Activated CD4-positive, alpha-beta T cell treated with anti-CD3 and anti-CD28 coated beads, Interleukin-2, amount 50 U/mL, for 4 hours (primary cell): ENCODE results near the gene FGGY.
"Not testable (repeated sequence)": the region's sequence is repeated elsewhere in the genome, so short reads cannot be mapped to it uniquely, and the experiment has no call there.

Experiments used
- DNase-seq, 2 experiments: peaks; one replicate each; pipeline ENCODE4 v3.0.0-alpha.2; 2020

FGGY gene

DNA sequence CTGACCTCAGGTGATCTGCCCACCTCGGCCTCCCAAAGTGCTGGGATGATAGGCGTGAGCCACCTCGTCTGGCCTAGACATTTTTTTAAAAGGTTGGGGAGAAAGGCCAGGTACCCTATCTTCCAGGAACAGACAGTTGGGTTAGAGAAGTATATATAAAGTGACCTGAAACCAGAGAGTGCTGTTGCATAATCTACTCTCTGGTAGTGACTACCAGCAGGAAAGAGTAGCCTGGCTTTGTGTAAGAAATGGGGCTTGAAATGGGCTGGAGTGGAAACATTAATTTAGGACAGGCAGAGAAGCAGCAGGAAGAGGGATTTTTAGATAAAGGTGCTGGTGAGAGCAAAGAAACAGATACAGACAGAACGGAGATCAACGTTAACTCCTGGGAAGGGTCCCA lies 392.1 kb downstream of the FGGY start:
- DNase-seq: no peak

- DNase-seq: no peak
Measured at GRCh38 chr1:59689730-59690129, 392.8 kb downstream of the FGGY start.

GRCh38 chr1:59690171-59690930 lies 393.5 kb downstream of the FGGY start:
- DNase-seq: no peak

DNA sequence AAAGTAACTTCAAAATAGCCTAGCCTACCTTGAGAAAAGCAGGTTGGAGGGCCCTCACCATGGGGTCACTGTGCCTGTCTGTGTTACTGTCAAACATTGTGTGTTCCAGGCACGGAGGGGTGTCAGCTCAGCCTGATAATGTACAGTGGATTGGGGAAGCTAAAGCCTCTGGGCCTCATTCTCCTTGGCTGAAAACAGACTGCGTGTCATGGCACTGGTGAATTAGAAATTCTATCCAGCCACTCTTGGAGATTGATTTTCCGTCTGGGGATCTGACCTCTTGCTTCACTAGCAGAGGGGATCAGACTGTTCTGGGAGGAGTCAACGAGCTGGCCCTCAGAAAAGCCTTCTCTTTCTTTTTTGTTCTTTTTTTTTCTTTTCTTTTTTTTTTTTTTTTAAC lies 394.4 kb downstream of the FGGY start:
- no peak for DNase-seq

- no peak for DNase-seq
Measured at GRCh38 chr1:59692591-59692990, 395.7 kb downstream of the FGGY start.

DNA sequence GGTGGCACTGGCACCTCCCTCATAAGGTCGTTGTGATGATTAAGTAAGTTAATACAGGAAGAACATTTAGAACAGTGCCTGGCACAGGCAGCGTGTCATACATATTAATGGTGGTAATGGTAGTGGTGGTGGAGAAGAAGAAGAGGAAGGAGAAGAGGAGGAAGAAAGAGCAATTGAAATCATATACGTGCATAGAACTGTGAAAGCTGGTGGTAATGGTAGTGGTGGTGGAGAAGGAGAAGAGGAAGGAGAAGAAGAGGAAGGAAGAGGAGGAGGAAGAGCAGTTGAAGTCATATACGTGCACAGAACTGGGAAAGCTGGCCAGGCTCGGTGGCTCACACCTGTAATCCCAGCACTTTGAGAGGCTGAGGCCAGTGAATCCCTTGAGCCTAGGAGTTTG lies 396.5 kb downstream of the FGGY start:
- DNase-seq: no peak

GRCh38 chr1:59695252-59695651 lies 398.4 kb downstream of the FGGY start:
- no peak for DNase-seq

GRCh38 chr1:59696421-59697115 lies 399.7 kb downstream of the FGGY start:
- no peak for DNase-seq

DNA sequence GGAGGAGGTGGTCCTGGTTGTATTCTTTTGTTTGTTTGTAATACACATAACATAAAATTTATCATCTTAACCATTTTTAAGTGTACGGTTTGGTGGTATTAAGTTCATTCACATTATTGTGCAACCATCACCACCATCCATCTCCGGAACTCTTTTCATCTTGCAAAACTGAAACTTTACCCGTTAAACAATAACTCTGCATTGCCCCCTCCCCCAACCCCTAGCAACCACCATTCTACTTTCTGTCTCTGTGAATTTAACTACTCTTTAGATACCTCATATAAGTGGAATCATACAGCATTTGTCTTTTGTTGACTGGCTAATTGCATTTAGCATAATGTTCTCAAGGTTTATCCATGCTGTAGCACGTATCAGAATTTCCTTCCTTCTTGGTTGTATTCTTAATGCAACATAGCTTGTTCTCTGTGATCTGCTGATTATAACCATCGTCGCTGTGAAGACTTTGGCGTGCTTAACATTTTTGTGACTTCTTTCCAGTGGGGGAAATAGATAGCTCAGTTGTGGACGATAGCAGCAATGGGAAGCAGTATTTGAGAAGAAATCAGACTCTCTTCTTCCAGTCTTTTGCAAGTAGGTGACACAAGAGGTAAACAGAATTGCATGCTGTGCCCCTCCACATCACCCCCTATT lies 400.4 kb downstream of the FGGY start:
- no peak for DNase-seq

GRCh38 chr1:59698386-59698785 lies 401.5 kb downstream of the FGGY start:
- no peak for DNase-seq

GRCh38 chr1:59699227-59699847 lies 402.4 kb downstream of the FGGY start:
- DNase-seq: no peak

- no peak for DNase-seq
Measured at GRCh38 chr1:59701376-59701775, 404.5 kb downstream of the FGGY start.

DNA sequence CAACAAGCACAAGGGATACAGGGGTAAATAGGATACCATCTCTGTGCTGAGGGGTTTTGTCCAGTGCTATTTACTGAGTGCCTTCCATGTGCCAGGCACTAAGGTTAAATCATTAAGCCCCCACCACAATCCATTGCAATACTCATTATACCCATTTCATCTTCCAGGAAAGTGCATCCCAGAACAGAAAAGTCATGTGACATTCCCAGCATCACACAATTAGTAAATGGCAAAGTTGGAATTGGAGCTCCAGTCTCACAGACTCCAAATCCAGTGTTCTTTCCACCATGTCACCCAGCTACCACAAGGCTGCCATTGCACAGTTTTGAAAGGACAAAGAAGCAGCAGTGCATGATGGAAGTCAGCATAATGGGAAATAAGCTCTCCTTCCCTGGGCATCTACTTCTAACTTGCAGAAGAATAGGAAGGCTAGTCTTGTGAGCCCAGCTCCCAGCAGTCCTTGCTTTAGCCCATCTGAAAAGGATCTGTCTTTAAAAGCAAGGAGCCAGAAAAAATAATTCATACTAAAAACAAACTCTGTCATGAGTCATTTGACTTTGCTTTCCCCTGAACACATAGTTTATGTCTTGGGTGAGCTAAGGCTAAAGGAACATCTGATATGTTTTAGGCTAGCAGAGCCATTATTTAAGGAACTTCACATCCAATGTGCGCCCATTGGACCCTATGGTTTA lies 406.5 kb downstream of the FGGY start:
- DNase-seq: no peak

DNA sequence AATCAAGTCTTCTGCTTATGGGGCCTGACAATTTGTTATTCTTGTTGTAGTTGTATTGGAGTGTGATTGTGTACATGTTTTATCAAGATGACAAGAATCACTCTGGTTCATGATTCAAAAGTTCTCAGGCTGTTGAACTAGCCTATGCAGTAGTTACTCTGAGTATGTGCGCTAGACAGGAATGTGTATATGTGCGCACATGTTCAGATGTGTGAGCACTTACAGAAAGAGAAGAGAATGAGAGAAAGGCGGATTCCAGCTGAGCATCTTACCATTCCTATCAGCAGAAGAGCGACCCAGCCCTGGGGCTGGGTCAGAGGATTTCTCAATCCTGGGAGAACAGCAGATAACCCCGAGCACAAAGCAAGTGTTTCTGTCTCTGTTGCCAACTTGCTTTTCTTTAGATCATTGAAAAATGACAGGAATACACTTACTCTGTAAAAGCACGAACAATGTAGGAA lies 407.1 kb downstream of the FGGY start:
- DNase-seq: no peak

DNA sequence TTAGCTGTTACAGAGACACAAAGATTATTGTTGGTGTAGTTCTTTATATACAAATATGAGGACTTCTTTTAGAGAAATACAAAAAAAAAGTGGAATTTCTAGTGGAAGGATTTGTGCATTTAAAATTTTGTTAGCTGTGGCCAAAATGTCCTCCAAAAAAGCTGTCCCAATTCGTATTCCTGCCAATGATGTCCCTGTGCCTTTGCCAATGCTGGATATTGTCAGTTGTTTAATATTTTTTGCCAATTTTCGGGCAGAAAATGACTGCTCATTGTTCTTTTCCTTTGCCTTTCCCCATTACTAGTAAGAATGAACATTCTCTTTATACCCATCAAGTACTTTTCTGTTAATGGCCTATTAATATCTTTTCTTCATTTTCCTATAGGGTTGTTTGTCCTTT lies 407.8 kb downstream of the FGGY start:
- no peak for DNase-seq

DNA sequence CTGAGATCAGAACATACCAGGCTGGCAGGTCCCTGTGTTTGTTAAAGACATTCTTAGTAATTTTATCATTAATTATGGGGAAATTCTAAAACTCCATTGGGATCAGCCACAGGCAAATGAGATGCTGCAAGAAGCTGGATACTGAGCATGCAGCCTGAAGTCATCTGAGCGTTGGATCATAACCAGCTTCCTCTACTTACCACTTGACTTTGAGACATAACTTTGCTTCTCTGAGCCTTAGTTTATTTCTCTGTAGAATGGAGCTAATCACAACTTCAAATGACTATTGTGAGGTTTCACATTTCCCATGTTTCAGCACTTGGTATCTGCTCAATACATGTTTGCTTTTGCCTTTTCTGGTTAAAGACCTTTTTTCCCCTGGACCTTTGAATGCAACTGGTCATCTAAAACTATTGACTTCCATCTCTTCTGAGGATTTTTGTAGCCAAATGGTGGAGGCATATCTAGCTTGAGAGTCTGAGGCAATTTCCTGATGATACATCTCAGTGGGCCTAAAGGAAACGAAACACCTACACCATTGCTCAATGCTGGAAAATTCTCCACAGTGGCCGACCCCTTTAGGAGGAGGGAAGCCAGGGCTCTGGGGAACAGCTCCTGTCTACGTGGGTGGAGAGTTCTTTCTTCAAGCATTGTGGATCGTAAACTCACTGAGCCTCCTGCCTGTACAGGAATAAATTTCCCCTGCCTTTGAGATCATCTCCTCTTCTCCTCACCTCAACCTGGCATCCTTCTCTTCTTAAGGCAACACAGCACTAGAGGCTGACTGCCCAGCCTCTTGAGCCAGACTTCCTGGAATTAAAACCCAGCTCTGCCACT lies 408.8 kb downstream of the FGGY start:
- DNase-seq: no peak

- DNase-seq: no peak
Measured at GRCh38 chr1:59706303-59706599, 409.4 kb downstream of the FGGY start.

GRCh38 chr1:59707178-59707791 lies 410.4 kb downstream of the FGGY start:
- DNase-seq: no peak

GRCh38 chr1:59709333-59709732 lies 412.4 kb downstream of the FGGY start:
- DNase-seq: no peak

DNA sequence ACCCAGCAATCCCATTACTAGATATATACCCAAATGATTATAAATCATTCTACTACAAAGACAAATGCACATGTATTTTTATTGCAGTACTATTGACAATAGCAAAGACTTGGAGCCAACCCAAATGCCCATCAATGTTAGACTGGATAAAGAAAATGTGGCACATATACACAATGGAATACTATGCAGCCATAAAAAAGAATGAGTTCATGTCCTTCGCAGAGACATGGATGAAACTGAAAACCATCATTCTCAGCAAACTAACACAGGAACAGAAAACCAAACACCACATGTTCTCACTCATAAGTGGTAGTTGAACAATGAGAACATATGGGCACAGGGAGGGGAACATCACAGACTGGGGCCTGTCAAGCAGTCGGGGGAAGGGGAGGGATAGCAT lies 414.0 kb downstream of the FGGY start:
- DNase-seq: not testable (repeated sequence)

- no peak for DNase-seq
Measured at GRCh38 chr1:59714219-59714618, 417.3 kb downstream of the FGGY start.

DNA sequence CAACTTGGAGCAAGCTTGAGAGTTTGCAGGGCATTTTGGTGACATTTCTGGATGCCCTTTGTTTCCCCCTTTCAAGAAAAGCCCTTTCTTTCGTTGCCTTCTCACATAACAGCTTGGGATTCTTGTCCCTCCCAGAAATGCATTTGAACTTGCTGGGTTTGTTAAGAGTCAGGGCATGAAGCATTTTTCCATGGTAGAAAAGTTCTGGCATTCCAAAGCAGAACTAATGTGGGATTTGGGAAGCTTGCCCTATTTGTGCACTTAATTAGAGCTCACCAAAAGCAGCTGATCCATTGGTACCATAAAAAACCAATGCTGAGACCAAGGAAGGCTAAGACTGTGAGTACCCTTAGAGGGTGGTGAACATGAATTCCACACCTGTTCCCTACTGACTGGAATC lies 418.1 kb downstream of the FGGY start:
- DNase-seq: no peak
